SIG-M5 (cell line): ENCODE results near the gene BTBD19.
"Not testable (repeated sequence)": the region's sequence is repeated elsewhere in the genome, so short reads cannot be mapped to it uniquely, and the experiment has no call there.

Experiments used
- DNase-seq: peaks from one replicate; lab custom pipeline; 2025; lab: John Stamatoyannopoulos, UW

BTBD19 gene

GRCh38 chr1:44787506-44787905 is 20.8 kb upstream of the BTBD19 start:
- DNase-seq: no peak

GRCh38 chr1:44788120-44788860 is 20.0 kb upstream of the BTBD19 start, which contains the start of gene BEST4:
Gene BEST4 (minus strand): TSS chr1:44788170. CDS start chr1:44787705, 465 bp downstream.
- DNase-seq: no peak

- no peak for DNase-seq
Measured at GRCh38 chr1:44790968-44791801, 17.1 kb upstream of the BTBD19 start.

GRCh38 chr1:44792736-44793502 is 15.4 kb upstream of the BTBD19 start:
- no peak for DNase-seq

- DNase-seq: not testable (repeated sequence)
Measured at GRCh38 chr1:44797886-44798285, 10.4 kb upstream of the BTBD19 start.

GRCh38 chr1:44798481-44799365 is 9.6 kb upstream of the BTBD19 start:
- no peak for DNase-seq

GRCh38 chr1:44799770-44800584 is 8.3 kb upstream of the BTBD19 start, which contains the start of gene PLK3:
Gene PLK3 (plus strand): TSS chr1:44800377. CDS start chr1:44800464, 87 bp downstream.
- DNase-seq: peak; percentile 67

- DNase-seq: no peak
Measured at GRCh38 chr1:44801491-44802305, 6.6 kb upstream of the BTBD19 start.

GRCh38 chr1:44802306-44803061 is 5.8 kb upstream of the BTBD19 start:
- DNase-seq: no peak

GRCh38 chr1:44803062-44803311 is 5.3 kb upstream of the BTBD19 start:
- DNase-seq: no peak

GRCh38 chr1:44803312-44804095 is 4.8 kb upstream of the BTBD19 start:
- no peak for DNase-seq

GRCh38 chr1:44805311-44806024 is 2.9 kb upstream of the BTBD19 start:
- DNase-seq: no peak

GRCh38 chr1:44806025-44806703 is 2.2 kb upstream of the BTBD19 start:
- no peak for DNase-seq

GRCh38 chr1:44806704-44807363 is 1.5 kb upstream of the BTBD19 start, which contains the start of gene DYNLT4:
Gene DYNLT4 (minus strand): TSS chr1:44807351. CDS start chr1:44806668, 683 bp downstream.
- no peak for DNase-seq

GRCh38 chr1:44807364-44808062 is 810 bp upstream of the BTBD19 start:
- peak; percentile 55 for DNase-seq
